HG03571 (cell line): ENCODE data around the gene ABCF3.

ENCODE experiments used
- ATAC-seq: cut with Tn5 transposase; IDR thresholded peaks from one replicate; pipeline ENCODE4 v1.9.1; 2021; ENCODE audit not compliant: unreplicated experiment

ABCF3 gene

DNA sequence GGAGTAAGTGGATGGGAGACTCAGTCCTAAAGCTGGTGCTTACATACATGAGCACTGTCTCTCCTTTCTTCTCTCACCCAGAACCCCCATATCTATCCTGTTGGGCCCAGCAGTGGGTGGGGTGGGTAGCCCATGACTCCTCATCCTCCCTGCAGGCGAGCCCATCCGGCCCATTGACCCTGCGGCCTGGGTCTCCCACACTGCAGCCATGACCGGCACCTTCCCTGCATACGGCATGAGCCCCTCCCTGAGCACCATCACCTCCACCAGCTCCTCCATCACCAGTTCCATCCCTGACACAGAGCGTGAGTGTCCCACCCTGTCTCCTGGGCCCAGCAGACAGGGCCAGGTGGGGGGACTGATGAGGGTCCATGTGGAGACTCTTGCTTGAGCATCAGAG lies 19.3 kb upstream of the ABCF3 start:
- no peak for ATAC-seq

DNA sequence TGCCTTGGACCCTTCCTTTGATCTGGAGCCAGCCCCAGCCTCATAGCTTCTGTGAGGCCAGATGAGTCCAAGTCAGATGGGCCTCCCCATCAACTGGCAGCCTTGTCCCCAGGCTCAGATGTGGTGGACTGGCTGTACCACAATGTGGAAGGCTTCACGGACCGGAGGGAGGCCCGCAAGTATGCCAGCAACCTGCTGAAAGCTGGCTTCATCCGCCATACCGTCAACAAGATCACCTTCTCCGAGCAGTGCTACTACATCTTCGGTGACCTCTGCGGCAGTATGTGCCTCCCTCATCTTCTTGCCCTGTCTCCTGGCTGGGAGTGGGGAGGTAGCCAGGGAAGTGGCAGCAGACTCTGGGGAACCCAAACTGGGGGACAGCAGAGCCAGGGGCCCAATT lies 18.2 kb upstream of the ABCF3 start:
- ATAC-seq, result no peak

- no peak for ATAC-seq
Measured at GRCh38 chr3:184168363-184169120, 17.5 kb upstream of the ABCF3 start.

GRCh38 chr3:184169896-184170875 lies 15.8 kb upstream of the ABCF3 start:
- no peak for ATAC-seq

DNA sequence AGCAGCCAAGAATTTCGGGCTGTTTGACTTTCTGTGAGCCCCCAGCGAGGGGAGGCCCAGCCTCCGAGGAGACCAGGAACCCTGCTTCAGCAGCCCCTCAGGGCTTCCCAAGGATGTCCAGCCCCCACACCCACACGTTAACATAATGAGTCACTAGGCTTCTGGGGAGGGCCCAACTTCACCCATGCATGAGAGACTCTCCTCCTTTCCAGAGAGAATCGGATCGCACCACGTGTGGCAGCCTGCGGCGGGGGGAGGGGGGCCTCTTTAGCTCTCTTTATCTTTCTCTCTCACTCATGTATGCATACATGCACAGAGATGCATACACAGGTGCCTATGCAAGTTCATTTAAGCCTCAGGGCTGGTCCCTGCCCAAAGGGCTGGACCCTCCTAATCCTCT lies 14.4 kb upstream of the ABCF3 start:
- ATAC-seq, result no peak

DNA sequence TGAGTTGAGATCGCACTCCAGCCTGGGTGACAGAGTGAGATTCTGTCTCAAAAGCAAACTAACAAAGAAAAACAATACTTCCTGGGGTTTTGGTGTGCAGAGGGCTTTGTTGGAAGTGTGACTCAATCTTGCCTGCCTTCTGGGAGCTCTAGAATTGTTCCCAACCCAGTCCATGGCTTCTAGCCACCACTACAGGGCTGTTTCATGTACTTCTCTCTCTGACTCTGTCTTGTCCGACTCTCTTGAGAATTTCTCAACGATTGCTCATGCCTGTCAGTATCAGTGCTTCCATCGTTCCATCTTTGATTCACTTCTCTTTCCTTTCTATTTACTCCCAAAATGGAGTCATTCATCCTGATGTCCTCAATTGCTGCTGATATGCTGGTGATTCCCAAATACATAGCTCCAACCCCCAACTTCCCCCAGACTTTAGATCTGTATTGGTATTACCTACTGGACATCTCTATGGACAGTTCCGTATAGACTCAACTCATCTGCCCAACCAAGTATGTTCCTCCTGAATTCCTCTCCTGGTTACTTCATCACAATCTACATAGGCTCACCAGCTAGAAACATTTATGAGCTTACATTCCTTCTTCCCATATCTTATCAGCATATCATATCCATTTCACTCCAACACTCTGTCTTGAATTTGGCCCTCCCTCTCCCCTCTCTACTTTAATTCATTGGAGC lies 13.2 kb upstream of the ABCF3 start:
- ATAC-seq, result no peak

DNA sequence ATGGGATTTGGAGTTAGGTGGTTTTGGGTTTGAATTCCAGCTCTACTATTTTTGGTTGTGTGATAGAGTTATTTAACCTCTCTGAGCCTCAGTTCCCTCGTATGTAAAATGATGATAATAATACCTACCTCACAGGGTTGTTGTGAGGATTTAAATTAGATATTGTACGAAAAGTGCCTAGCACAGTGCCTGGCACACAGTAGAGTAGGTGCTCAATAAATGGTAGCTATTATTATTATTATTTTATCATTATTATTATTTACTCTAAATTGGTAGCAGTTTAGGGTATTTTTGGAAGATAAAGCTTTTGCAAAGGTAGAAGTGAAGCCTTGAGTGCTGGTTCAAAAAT lies 12.7 kb upstream of the ABCF3 start:
- no peak for ATAC-seq

GRCh38 chr3:184174284-184174645 lies 11.7 kb upstream of the ABCF3 start:
- no peak for ATAC-seq

- ATAC-seq, result peak; percentile 93
Measured at GRCh38 chr3:184174646-184175492, 11.1 kb upstream of the ABCF3 start, which contains the start of gene AP2M1. Gene AP2M1, plus strand, starts transcription at chr3:184174855. Its CDS starts 2,139 bp downstream, at chr3:184176994.

- no peak for ATAC-seq
Measured at GRCh38 chr3:184175506-184175905, 10.5 kb upstream of the ABCF3 start.

GRCh38 chr3:184175981-184176376 lies 10.0 kb upstream of the ABCF3 start:
- no peak for ATAC-seq

DNA sequence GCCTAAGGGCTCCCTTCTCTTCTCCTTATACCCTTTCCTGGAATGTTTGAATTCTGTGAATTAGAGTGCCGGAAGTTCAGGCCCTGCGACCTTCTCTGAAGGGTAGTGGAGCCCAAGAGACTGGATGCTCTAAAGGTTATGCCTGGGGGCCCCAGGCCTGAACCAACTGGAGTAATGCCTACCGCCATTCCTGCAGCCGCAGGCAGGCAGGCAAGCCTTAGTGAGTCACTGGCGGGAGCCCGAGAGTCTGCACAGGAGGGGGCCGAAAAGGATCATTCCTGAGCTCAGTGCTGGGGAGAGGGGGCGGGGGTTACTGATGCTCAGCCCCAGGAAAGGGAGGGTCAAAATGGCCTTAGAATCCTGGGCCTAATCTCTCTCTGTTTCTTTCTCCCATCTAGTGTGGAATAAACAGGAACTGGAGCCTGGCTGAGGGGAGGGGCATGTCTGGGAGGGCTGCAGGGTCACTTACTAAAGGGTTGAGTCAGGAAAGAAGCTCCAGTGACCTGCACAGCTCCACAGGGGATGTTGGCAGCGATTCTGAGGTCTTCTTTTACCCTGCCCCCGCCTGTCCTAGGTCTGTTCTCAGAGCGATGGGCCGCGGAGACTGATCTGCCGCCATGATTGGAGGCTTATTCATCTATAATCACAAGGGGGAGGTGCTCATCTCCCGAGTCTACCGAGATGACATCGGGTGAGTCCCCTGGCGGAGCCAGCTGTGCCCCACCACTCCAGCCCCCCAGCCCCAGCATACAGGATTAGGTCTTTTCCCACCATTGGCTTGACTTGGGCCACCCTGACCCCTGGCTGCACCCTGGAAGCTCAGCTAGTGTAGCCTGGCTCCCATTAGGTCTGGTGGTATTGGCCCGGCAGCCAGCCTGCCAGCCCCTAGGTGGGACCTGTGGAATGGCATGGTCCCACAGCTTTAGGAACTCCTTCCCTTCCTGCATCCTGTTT lies 9.3 kb upstream of the ABCF3 start:
- no peak for ATAC-seq

GRCh38 chr3:184177331-184177731 lies 8.7 kb upstream of the ABCF3 start:
- no peak for ATAC-seq

- ATAC-seq, result no peak
Measured at GRCh38 chr3:184177767-184178306, 8.2 kb upstream of the ABCF3 start.

DNA sequence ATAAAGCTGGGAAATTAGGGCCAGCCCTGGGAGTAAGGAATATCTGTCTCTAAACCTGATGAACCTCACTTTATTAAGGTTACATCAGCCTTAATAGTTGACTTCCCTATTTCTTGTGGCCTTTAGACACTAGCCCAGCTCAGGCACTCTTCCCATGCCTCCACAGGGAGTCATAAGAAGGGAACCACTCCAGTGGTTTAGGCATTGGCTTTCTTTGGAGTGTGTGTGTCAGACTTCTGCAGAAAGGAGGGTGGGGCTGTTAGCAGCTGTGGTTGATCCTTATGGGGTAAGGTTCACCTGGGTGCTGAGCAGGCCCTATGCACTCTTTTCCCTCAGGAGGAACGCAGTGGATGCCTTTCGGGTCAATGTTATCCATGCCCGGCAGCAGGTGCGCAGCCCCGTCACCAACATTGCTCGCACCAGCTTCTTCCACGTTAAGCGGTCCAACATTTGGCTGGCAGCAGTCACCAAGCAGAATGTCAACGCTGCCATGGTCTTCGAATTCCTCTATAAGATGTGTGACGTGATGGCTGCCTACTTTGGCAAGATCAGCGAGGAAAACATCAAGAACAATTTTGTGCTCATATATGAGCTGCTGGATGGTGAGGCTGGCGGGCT lies 7.4 kb upstream of the ABCF3 start:
- ATAC-seq, result no peak

GRCh38 chr3:184180165-184180564 lies 5.8 kb upstream of the ABCF3 start:
- ATAC-seq, result no peak

DNA sequence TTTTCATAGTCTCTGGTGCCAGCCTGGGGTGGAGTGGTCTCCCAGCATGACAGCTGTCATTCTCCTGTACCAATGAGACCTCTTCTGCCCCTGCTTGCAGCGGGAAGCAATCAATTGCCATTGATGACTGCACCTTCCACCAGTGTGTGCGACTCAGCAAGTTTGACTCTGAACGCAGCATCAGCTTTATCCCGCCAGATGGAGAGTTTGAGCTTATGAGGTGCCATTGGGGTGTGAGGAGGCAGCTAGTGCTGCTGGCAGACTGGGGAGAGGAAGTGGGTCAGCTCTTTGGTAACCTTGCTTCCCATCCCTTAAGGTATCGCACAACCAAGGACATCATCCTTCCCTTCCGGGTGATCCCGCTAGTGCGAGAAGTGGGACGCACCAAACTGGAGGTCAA lies 4.4 kb upstream of the ABCF3 start:
- ATAC-seq, result no peak

- no peak for ATAC-seq
Measured at GRCh38 chr3:184183679-184184078, 2.3 kb upstream of the ABCF3 start.
